Astrocyte (in vitro differentiated cells and primary cell): Measurements from ENCODE around the gene SLBP.

Experiments
- CTCF ChIP-seq: IDR thresholded peaks from 2 replicates; pipeline ENCODE4 v1.5.1; 2011; ENCODE audit warnings: low read depth, mild to moderate bottlenecking, inconsistent platforms, low read length, moderate library complexity; ENCODE audit not compliant: insufficient read depth
- EZH2 ChIP-seq: IDR thresholded peaks from 2 replicates; pipeline ENCODE4 v1.6.1; 2012; ENCODE audit warnings: mild to moderate bottlenecking, low read length, inconsistent platforms; ENCODE audit not compliant: insufficient read depth

DNA sequence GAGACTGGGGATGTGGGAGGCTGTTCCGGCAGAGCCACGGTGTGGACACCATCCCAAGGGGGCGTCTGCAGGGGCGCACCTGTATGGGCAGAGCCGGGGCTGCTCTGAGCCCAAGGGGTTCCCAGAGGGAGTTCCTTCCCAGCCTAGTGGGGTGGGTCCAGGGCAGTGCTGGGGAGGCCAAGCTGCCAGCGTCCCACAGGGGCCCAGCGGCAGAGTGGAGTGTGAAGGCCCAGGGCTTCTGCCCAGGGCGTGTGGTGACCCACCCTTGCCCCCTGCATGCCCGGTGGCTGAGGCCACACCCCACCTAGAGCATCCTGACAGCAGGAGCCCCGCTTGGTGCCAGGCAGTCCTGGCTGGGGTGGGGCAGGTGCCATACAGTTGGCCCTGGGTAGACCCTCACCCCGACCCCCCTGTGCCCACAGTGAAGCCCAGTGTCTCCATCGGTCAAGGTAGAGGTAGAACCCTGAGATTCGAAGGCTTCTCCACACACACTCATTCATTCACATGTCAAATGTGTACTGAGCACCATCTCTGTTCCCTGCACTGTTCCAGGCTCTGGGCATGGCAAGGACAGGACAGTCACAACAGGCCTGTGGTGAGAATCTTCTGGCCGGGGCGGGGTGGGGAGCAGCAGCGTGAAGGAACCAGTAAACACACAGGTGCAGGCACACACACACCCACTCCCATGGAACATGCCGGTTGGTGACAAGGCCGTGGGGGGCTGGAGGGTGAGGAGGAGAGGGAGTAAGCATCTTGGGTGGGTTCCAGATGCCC is 38.4 kb upstream of the SLBP start:
- TF ChIP-seq CTCF: no peak
- no peak for TF ChIP-seq EZH2
